Muscle layer of duodenum (tissue), 2 donors: ENCODE measurements around the gene PLSCR1.
"Not testable (repeated sequence)": the region's sequence is repeated elsewhere in the genome, so short reads cannot be mapped to it uniquely, and the experiment has no call there.

Experiments
- H3K27ac ChIP-seq: one replicate; pipeline ENCODE4 v1.7.0; 2013; ENCODE audit warnings: mild to moderate bottlenecking, low read length
- H3K27me3 ChIP-seq: one replicate; pipeline ENCODE4 v1.7.0; 2013; ENCODE audit warnings: low read depth, mild to moderate bottlenecking, control low read depth, low read length
- H3K36me3 ChIP-seq, 2 donors: one replicate each; pipeline ENCODE4 v1.7.0; 2013; ENCODE audit warnings: low read length in 2 of 2, control low read depth in 1 of 2, mild to moderate bottlenecking in 1 of 2; ENCODE audit not compliant: insufficient read depth in 2 of 2, control insufficient read depth in 1 of 2
- H3K4me1 ChIP-seq, 2 donors: one replicate each; pipeline ENCODE4 v1.7.0; 2013; ENCODE audit warnings: low read length in 2 of 2, mild to moderate bottlenecking in 2 of 2, control low read depth in 1 of 2, moderate library complexity in 1 of 2; ENCODE audit not compliant: insufficient read depth in 2 of 2, control insufficient read depth in 1 of 2
- H3K4me3 ChIP-seq, 2 donors: one replicate each; pipeline ENCODE4 v1.7.0; 2013; ENCODE audit warnings: low read length in 2 of 2, low read depth in 1 of 2, mild to moderate bottlenecking in 1 of 2
- H3K9me3 ChIP-seq, 2 donors: one replicate each; pipeline ENCODE4 v1.7.0; 2013; ENCODE audit warnings: low read length in 2 of 2, control low read depth in 1 of 2, mild to moderate bottlenecking in 1 of 2; ENCODE audit not compliant: control insufficient read depth in 1 of 2
- donor health status: healthy.

Gene PLSCR1

GRCh38 chr3:146532406-146532805, 12.0 kb downstream of the PLSCR1 start:
- Histone ChIP-seq H3K36me3 (peaks cover 16 to 21% of the 10 kb centered on the region in 2 donors), H3K4me1 (peaks cover 10 to 19% of the 10 kb centered on the region in 2 donors), H3K27ac (no peak overlapping the region)

GRCh38 chr3:146530609-146531008, 13.8 kb downstream of the PLSCR1 start:
- no peak overlapping the region for H3K4me3 ChIP-seq
- no peaks in the 10 kb centered on the region for H3K27me3 ChIP-seq
- peaks cover 6 to 10% of the 10 kb centered on the region in 2 donors for H3K4me1 ChIP-seq
- H3K9me3 ChIP-seq = no peaks in the 10 kb centered on the region
- H3K27ac ChIP-seq = no peak overlapping the region
- H3K36me3 ChIP-seq = peaks cover 16 to 21% of the 10 kb centered on the region in 2 donors

More at GRCh38 chr3:146532406-146532805, 12.0 kb downstream of the PLSCR1 start:
- Histone ChIP-seq H3K27me3 (no peaks in the 10 kb centered on the region), H3K9me3 (no peaks in the 10 kb centered on the region), H3K4me3 (no peak overlapping the region)

GRCh38 chr3:146529021-146529420, 15.4 kb downstream of the PLSCR1 start:
- no peak overlapping the region for H3K4me3 ChIP-seq
- H3K36me3 ChIP-seq = peaks cover 21 to 22% of the 10 kb centered on the region in 2 donors
- H3K4me1 ChIP-seq = peaks cover 0 to 7% of the 10 kb centered on the region in 2 donors
- H3K9me3 ChIP-seq = no peaks in the 10 kb centered on the region
- H3K27ac ChIP-seq = no peak overlapping the region
- no peaks in the 10 kb centered on the region for H3K27me3 ChIP-seq

- Histone ChIP-seq H3K27ac (no peak overlapping the region), H3K4me3 (no peak overlapping the region), H3K27me3 (no peaks in the 10 kb centered on the region), H3K4me1 (peaks cover 0 to 4% of the 10 kb centered on the region in 2 donors), H3K9me3 (no peaks in the 10 kb centered on the region), H3K36me3 (peaks cover 18 to 35% of the 10 kb centered on the region in 2 donors)
These were observed 19.4 kb downstream of the PLSCR1 start for GRCh38 chr3:146524961-146525360.

GRCh38 chr3:146523531-146523930, 20.9 kb downstream of the PLSCR1 start:
- Histone ChIP-seq H3K4me3 (no peak overlapping the region), H3K9me3 (no peaks in the 10 kb centered on the region), H3K36me3 (peaks cover 26 to 30% of the 10 kb centered on the region in 2 donors), H3K27me3 (no peaks in the 10 kb centered on the region), H3K27ac (no peak overlapping the region), H3K4me1 (peaks cover 0 to 4% of the 10 kb centered on the region in 2 donors)

GRCh38 chr3:146522174-146523158, 21.9 kb downstream of the PLSCR1 start:
- H3K9me3 ChIP-seq, H3K27me3 ChIP-seq, H3K4me1 ChIP-seq, H3K27ac ChIP-seq, H3K4me3 ChIP-seq: not testable (repeated sequence)
- peaks cover 20 to 24% of the 10 kb centered on the region in 2 donors for H3K36me3 ChIP-seq

GRCh38 chr3:146521394-146521793, 23.0 kb downstream of the PLSCR1 start:
- Histone ChIP-seq H3K36me3 (peaks cover 20 to 26% of the 10 kb centered on the region in 2 donors), H3K4me1 (peaks cover 0 to 4% of the 10 kb centered on the region in 2 donors), H3K27me3 (no peaks in the 10 kb centered on the region), H3K4me3 (no peak overlapping the region), H3K27ac (no peak overlapping the region), H3K9me3 (no peaks in the 10 kb centered on the region)

- H3K36me3 ChIP-seq = peaks cover 20 to 25% of the 10 kb centered on the region in 2 donors
- H3K27me3 ChIP-seq = no peaks in the 10 kb centered on the region
- no peak overlapping the region for H3K4me3 ChIP-seq
- no peak overlapping the region for H3K27ac ChIP-seq
- peaks cover 0 to 4% of the 10 kb centered on the region in 2 donors for H3K4me1 ChIP-seq
- no peaks in the 10 kb centered on the region for H3K9me3 ChIP-seq
These were observed 24.6 kb downstream of the PLSCR1 start for GRCh38 chr3:146519810-146520209.

GRCh38 chr3:146517684-146518435, 26.5 kb downstream of the PLSCR1 start:
- Histone ChIP-seq H3K36me3 (peaks cover 21 to 24% of the 10 kb centered on the region in 2 donors), H3K27ac (no peak overlapping the region)

GRCh38 chr3:146513386-146514051, 30.9 kb downstream of the PLSCR1 start:
- no peak overlapping the region for H3K4me3 ChIP-seq
- H3K4me1 ChIP-seq = peaks cover 0 to 5% of the 10 kb centered on the region in 2 donors
- no peaks in the 10 kb centered on the region for H3K9me3 ChIP-seq
- H3K27ac ChIP-seq = no peak overlapping the region
- H3K27me3 ChIP-seq = no peaks in the 10 kb centered on the region
- H3K36me3 ChIP-seq = peaks cover 7 to 17% of the 10 kb centered on the region in 2 donors

More at GRCh38 chr3:146517684-146518435, 26.5 kb downstream of the PLSCR1 start:
- no peaks in the 10 kb centered on the region for H3K9me3 ChIP-seq
- no peaks in the 10 kb centered on the region for H3K27me3 ChIP-seq
- H3K4me3 ChIP-seq = no peak overlapping the region
- H3K4me1 ChIP-seq = peaks cover 4 to 5% of the 10 kb centered on the region in 2 donors
